ENCODE data around the gene MED12L.

GRCh38 chr3:151219056-151219455, 133.6 kb downstream of the MED12L start:
- TF ChIP-seq POLR2A (IDR thresholded peaks at IDR 0.05) (no peak), CTCF (IDR thresholded peaks at IDR 0.05) (no peak), POLR2AphosphoS5 (IDR thresholded peaks at IDR 0.05) (no peak)

All from breast epithelium (tissue), 3 donors.